GM12878 (cell line): Measurements from ENCODE around the gene NEMF. TPM values are rescaled to one million over a fixed set of nuclear protein-coding genes. Genes with fewer than 3 reads are reported as not detected.

Source experiments
- EED ChIP-seq: sonication (generic); IDR thresholded peaks from 2 replicates; pipeline ENCODE4 v1.6.1; 2016; ENCODE audit warnings: antibody characterized with exemption, low read depth
- EGR1 ChIP-seq, 2 experiments: IDR thresholded peaks; 1 replicate in 1 of 2; 2 replicates in 1 of 2; pipeline ENCODE4 v1.6.1; 2011 to 2012; ENCODE audit warnings: low read depth in 2 of 2, low read length in 2 of 2, borderline replicate concordance in 1 of 2, mild to moderate bottlenecking in 1 of 2, moderate library complexity in 1 of 2
- FOS ChIP-seq: IDR thresholded peaks from 3 replicates; pipeline ENCODE4 v1.6.1; 2011; ENCODE audit warnings: borderline replicate concordance; ENCODE audit not compliant: insufficient read length; ENCODE audit errors: extremely low read depth
- FOXM1 ChIP-seq: IDR thresholded peaks from 2 replicates; pipeline ENCODE4 v1.6.1; 2012; ENCODE audit warnings: low read depth, mild to moderate bottlenecking, inconsistent platforms, low read length, moderate library complexity
- HDAC6 ChIP-seq: fragments of 200-600 bp; sonication (generic); IDR thresholded peaks from one replicate; pipeline ENCODE4 v1.8.0; 2017; ENCODE audit warnings: antibody characterized with exemption; ENCODE audit not compliant: unreplicated experiment
- IKZF1 ChIP-seq: fragments of 450-650 bp; conservative IDR thresholded peaks from 2 replicates; pipeline ENCODE4 v1.6.1; 2017; ENCODE audit warnings: antibody characterized with exemption, mild to moderate bottlenecking
- MEF2A ChIP-seq: IDR thresholded peaks from 2 replicates; pipeline ENCODE4 v1.6.1; 2011; ENCODE audit warnings: low read depth, mild to moderate bottlenecking, low read length, moderate library complexity; ENCODE audit not compliant: insufficient read depth
- NBN ChIP-seq: fragments of 450-650 bp; IDR thresholded peaks from 2 replicates; pipeline ENCODE4 v1.6.1; 2016
- NFYA ChIP-seq: IDR thresholded peaks from 2 replicates; pipeline ENCODE4 v1.6.1; 2011; ENCODE audit warnings: low read depth, mild to moderate bottlenecking, low read length, improper control_type of control experiment, borderline replicate concordance
- PAX8 ChIP-seq: fragments of 450-650 bp; IDR thresholded peaks from 2 replicates; pipeline ENCODE4 v1.6.1; 2017; ENCODE audit warnings: mild to moderate bottlenecking, moderate library complexity
- SMARCA5 ChIP-seq: fragments of 450-650 bp; IDR thresholded peaks from 2 replicates; pipeline ENCODE4 v1.6.1; 2017; ENCODE audit warnings: mild to moderate bottlenecking
- STAT3 ChIP-seq: IDR thresholded peaks from 2 replicates; pipeline ENCODE4 v1.6.1; 2011; ENCODE audit warnings: low read depth, low read length, improper control_type of control experiment
- ZNF274 ChIP-seq: IDR thresholded peaks from one replicate; pipeline ENCODE4 v1.8.0; 2011; ENCODE audit not compliant: insufficient read length, insufficient read depth
- polyA plus RNA-seq, 11 experiments: library from polyadenylated mRNA; depleted of rRNA in 4 of 11; unstranded in 6 of 11; stranded (reverse) in 5 of 11; fragments of >200 nt; fragmentation: Nextera tagmentation in 4 of 11; fragmentation: Illumina TruSeq in 1 of 11; extraction: Ambion mirVana in 4 of 11; extraction: Trizol in 1 of 11; gene quantifications; 1 replicate in 1 of 11; 2 replicates in 10 of 11; pipeline versions ENCODE4 v1.2.1 to v1.2.3, GENCODE V29; 2011 to 2016; ENCODE audit warnings: inconsistent platforms in 2 of 11, missing spikeins in 2 of 11, low read depth in 1 of 11
- total RNA-seq, 4 experiments: library from RNA; depleted of rRNA in 3 of 4; stranded (reverse); fragments of >200 nt in 3 of 4; fragmentation: Illumina TruSeq in 1 of 4; extraction: Trizol in 1 of 4; gene quantifications; 2 replicates each; pipeline versions ENCODE4 v1.2.1 to v1.2.3, GENCODE V29; 2013 to 2021
- TF ChIP-seq, protein P1 (sequence below): fragments of 450-650 bp; formaldehyde crosslinking; IDR thresholded peaks from 2 replicates; pipeline ENCODE4 v1.4.0; 2022; ENCODE audit warnings: mild to moderate bottlenecking, moderate library complexity
- TF ChIP-seq, protein P2 (sequence below): IDR thresholded peaks from 2 replicates; pipeline ENCODE4 v1.6.1; 2012; ENCODE audit warnings: low read depth, low read length, improper control_type of control experiment
- TF ChIP-seq, protein P3 (sequence below): IDR thresholded peaks from 2 replicates; pipeline ENCODE4 v1.6.1; 2011; ENCODE audit warnings: borderline replicate concordance, low read depth, mild to moderate bottlenecking, moderate library complexity, mixed read lengths, low read length; ENCODE audit not compliant: insufficient read depth; ENCODE audit errors: extremely low read length
- TF ChIP-seq, protein P4 (sequence below): fragments of 450-650 bp; formaldehyde crosslinking; IDR thresholded peaks from 2 replicates; pipeline ENCODE4 v1.5.0; 2022; ENCODE audit warnings: mild to moderate bottlenecking, missing genetic modification characterization
- TF ChIP-seq, protein P5 (sequence below): IDR thresholded peaks from 2 replicates; pipeline ENCODE4 v1.6.1; 2011; ENCODE audit warnings: low read depth, low read length, improper control_type of control experiment, borderline replicate concordance

Gene NEMF
- total and polyA plus RNA-seq, 10 of the 15 experiments (the other 5 are each of a cell fraction or from before 2014, with no cell fraction given) = 31.5 to 80.1 (median 61.1) TPM

DNA sequence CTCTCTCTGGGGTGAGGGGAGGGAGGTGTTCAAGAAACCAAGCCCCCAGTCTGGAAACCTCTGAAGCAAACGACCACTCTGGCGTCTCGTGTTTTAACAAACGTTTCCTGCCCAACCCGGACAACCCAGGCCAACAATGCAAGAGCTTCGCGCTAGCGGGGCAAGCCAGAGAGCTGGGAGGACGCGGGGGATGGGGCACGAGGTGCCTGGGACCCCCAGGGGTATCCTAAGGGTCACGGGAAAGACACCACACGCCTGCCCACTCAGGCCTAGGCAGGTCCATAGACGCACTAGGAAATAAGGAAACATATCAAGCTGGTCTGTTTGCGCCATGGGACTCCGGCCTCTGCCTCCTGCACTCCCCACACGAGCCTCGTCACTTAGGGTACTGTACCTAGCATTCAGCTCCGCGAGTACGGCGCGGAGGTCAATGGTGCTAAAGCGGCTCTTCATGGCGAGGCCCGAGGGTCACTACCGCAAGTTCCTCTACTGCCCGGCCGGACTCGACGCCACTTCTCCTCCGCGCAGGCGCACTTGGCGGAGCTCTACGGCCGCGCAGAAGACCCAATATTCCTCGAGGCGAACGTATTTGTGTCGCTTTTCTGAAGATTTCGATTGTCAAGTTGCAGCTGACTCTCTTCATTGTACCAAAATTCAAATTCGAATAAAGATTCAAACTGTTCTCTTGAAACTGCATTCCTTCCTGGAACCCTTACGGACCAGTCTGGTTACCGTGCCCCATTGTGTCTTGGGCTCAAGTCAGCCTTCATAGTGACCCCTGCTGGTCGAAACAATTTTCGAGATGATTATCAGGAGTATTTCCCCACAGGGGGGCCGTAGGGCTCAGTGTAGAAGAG is at the start of gene NEMF (continued):
- TF ChIP-seq FOS (no peak), STAT3 (peak; percentile 49; the same call in 1 of the 2 replicates), HDAC6 (no peak), MEF2A (no peak), IKZF1 (peak; percentile 80), SMARCA5 (peak; percentile 89), NBN (peak; percentile 95), NFYA (no peak), PAX8 (no peak), EED (0 out of 2 replicates have a peak, but pooled peaks have one; percentile 24), FOXM1 (peak; percentile 51; the same call in 1 of the 2 replicates), EGR1 (IDR thresholded peaks at IDR 0.05; ENCODE audit: borderline replicate concordance in 1 of 2, low read depth in 2 of 2, low read length in 2 of 2) (no peak), ZNF274 (no peak)
- TF ChIP-seq, protein P1, sequence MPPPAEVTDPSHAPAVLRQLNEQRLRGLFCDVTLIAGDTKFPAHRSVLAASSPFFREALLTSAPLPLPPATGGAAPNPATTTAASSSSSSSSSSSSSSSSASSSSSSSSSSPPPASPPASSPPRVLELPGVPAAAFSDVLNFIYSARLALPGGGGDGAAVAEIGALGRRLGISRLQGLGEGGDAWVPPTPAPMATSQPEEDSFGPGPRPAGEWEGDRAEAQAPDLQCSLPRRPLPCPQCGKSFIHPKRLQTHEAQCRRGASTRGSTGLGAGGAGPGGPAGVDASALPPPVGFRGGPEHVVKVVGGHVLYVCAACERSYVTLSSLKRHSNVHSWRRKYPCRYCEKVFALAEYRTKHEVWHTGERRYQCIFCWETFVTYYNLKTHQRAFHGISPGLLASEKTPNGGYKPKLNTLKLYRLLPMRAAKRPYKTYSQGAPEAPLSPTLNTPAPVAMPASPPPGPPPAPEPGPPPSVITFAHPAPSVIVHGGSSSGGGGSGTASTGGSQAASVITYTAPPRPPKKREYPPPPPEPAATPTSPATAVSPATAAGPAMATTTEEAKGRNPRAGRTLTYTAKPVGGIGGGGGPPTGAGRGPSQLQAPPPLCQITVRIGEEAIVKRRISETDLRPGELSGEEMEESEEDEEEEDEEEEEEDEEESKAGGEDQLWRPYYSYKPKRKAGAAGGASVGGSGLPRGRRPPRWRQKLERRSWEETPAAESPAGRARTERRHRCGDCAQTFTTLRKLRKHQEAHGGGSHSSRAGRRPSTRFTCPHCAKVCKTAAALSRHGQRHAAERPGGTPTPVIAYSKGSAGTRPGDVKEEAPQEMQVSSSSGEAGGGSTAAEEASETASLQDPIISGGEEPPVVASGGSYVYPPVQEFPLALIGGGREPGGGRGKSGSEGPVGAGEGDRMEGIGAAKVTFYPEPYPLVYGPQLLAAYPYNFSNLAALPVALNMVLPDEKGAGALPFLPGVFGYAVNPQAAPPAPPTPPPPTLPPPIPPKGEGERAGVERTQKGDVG (CRISPR knock-in tag) = no peak
- TF ChIP-seq, protein P2, sequence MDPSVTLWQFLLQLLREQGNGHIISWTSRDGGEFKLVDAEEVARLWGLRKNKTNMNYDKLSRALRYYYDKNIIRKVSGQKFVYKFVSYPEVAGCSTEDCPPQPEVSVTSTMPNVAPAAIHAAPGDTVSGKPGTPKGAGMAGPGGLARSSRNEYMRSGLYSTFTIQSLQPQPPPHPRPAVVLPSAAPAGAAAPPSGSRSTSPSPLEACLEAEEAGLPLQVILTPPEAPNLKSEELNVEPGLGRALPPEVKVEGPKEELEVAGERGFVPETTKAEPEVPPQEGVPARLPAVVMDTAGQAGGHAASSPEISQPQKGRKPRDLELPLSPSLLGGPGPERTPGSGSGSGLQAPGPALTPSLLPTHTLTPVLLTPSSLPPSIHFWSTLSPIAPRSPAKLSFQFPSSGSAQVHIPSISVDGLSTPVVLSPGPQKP = peak; percentile 57; the same call in 1 of the 2 replicates
- TF ChIP-seq, protein P3, sequence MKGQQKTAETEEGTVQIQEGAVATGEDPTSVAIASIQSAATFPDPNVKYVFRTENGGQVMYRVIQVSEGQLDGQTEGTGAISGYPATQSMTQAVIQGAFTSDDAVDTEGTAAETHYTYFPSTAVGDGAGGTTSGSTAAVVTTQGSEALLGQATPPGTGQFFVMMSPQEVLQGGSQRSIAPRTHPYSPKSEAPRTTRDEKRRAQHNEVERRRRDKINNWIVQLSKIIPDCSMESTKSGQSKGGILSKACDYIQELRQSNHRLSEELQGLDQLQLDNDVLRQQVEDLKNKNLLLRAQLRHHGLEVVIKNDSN = no peak
- TF ChIP-seq, protein P4, sequence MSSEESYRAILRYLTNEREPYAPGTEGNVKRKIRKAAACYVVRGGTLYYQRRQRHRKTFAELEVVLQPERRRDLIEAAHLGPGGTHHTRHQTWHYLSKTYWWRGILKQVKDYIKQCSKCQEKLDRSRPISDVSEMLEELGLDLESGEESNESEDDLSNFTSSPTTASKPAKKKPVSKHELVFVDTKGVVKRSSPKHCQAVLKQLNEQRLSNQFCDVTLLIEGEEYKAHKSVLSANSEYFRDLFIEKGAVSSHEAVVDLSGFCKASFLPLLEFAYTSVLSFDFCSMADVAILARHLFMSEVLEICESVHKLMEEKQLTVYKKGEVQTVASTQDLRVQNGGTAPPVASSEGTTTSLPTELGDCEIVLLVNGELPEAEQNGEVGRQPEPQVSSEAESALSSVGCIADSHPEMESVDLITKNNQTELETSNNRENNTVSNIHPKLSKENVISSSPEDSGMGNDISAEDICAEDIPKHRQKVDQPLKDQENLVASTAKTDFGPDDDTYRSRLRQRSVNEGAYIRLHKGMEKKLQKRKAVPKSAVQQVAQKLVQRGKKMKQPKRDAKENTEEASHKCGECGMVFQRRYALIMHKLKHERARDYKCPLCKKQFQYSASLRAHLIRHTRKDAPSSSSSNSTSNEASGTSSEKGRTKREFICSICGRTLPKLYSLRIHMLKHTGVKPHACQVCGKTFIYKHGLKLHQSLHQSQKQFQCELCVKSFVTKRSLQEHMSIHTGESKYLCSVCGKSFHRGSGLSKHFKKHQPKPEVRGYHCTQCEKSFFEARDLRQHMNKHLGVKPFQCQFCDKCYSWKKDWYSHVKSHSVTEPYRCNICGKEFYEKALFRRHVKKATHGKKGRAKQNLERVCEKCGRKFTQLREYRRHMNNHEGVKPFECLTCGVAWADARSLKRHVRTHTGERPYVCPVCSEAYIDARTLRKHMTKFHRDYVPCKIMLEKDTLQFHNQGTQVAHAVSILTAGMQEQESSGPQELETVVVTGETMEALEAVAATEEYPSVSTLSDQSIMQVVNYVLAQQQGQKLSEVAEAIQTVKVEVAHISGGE (CRISPR knock-in tag) = no peak
- TF ChIP-seq, protein P5, sequence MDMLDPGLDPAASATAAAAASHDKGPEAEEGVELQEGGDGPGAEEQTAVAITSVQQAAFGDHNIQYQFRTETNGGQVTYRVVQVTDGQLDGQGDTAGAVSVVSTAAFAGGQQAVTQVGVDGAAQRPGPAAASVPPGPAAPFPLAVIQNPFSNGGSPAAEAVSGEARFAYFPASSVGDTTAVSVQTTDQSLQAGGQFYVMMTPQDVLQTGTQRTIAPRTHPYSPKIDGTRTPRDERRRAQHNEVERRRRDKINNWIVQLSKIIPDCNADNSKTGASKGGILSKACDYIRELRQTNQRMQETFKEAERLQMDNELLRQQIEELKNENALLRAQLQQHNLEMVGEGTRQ = no peak
